ENCODE results near the gene GP9. TPM values are rescaled to one million over a fixed set of nuclear protein-coding genes. Genes with fewer than 3 reads are reported as not detected.
A peak's percentile ranks its signal among the peaks of the same experiment; 100 is the strongest.

GP9 gene
- total RNA-seq, 2 donors from 2014 or later = 0.48 TPM; not detected in 1

DNA sequence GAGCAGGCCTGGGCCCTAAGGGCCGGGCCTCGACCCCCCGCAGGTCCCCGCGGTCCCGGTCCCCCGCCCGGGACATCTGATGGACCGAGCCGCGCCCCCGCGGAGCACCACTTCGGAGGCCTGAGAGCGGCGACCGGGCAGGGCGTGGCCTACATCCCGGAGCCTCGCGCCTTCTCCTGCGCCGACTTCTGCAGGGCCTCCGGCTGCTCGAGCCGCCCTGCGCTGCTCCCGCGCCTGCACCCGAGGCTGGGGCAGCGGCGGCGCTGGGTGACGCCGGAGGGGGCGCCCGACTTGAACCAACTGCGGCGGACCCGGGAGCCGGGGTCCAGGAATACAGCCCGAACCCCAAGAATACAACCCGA, 14.9 kb upstream of the GP9 start:
- intact Hi-C loops (cut with DNase I) = no loop called here
- DNase-seq (ENCODE audit: low spot score) = peak; percentile 79

- DNase-seq (ENCODE audit: low spot score) = peak; percentile 70
- intact Hi-C loops (cut with DNase I) = no loop called here
Observed at GRCh38 chr3:129046037-129046731, 14.4 kb upstream of the GP9 start.

DNA sequence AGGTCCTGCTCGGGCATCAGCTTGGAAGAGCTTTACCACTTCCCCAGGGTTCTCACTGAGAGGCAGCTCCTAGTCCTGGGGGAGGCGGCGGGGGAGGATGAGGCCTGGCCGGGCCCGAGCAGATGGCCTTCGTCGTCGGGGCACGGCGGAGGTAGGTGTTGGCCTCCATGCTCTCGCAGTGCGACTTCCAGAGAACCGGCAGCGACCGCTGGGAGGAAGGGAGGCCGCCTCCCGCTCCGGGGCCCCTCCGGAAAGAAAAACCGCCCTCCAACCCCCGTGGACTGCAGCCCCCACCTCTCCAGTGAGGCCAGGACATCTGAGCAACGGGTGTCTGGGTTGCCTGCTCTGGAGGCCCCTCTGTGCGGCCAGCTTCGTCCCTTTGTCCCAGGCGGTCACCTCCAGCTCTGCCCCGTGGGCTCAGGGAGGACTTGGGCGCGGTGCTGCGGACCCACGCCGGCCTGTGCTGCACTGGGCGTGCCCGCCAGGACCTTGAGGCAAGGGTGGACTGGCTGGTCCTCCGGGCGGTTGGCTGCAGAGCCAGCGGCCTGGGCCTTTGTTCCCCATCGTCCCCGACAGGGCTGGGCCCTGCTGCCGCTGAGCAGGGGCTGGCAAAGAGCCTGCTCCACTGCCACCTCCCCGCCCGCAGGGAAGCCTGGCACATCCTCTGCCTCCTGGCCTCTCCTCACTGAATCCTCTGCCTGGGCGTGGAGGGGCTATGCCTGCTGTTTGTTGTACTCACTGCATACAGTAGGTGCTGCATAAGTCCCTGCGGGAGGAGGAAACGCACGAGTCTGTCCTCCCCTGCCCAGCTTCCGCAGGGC, 13.6 kb upstream of the GP9 start:
- intact Hi-C loops (cut with DNase I) = no loop called here
- DNase-seq (ENCODE audit: low spot score) = peak; percentile 74

DNA sequence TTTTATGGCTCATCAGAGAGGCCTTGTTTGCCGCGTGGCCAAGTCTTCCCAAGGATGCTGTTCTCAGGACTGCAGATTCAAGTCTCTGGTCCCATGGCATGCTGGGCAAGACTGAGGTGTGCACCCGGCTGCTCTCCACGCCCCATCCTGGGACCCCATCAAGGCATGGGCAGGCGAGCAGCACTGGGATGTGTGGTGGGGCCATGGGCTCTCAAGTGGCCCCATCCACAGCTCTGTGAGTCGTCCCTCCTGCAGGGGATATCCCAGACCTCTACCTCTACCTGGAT, 13.1 kb upstream of the GP9 start:
- intact Hi-C loops (cut with DNase I) = no loop called here

GRCh38 chr3:129050556-129051295, 9.9 kb upstream of the GP9 start:
- intact Hi-C loops (cut with DNase I) = no loop called here
- DNase-seq (ENCODE audit: low spot score) = peak; percentile 22

More for the DNA sequence above, 13.1 kb upstream of the GP9 start:
- DNase-seq (ENCODE audit: low spot score) = peak; percentile 72

GRCh38 chr3:129051871-129052340, 8.7 kb upstream of the GP9 start:
- peak; percentile 83 for DNase-seq (ENCODE audit: low spot score)
- intact Hi-C loops (cut with DNase I) = no loop called here

DNA sequence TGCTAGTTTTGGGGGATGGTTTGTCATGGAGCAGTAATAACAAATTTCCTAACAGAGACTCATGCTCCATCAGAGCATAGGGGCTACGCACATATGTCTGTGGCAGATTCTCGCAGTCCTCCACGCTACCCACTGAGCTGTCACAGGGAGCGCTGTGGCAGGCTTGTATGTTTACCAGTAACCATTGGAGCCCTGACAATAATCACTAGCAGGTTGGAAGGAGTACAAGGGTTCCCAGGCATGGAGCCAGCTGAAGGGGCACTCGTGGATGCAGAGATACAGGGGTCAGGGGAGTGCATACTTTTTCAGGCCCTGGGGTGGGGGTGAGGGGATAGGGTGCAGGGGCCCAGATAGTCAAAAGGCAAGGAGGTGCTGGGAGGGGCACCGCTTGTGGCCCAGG, 7.9 kb upstream of the GP9 start:
- DNase-seq (ENCODE audit: low spot score) = peak; percentile 77
- intact Hi-C loops (cut with DNase I) = no loop called here

- DNase-seq (ENCODE audit: low spot score) = no peak
Observed at GRCh38 chr3:129054605-129055104, 5.9 kb upstream of the GP9 start.

DNA sequence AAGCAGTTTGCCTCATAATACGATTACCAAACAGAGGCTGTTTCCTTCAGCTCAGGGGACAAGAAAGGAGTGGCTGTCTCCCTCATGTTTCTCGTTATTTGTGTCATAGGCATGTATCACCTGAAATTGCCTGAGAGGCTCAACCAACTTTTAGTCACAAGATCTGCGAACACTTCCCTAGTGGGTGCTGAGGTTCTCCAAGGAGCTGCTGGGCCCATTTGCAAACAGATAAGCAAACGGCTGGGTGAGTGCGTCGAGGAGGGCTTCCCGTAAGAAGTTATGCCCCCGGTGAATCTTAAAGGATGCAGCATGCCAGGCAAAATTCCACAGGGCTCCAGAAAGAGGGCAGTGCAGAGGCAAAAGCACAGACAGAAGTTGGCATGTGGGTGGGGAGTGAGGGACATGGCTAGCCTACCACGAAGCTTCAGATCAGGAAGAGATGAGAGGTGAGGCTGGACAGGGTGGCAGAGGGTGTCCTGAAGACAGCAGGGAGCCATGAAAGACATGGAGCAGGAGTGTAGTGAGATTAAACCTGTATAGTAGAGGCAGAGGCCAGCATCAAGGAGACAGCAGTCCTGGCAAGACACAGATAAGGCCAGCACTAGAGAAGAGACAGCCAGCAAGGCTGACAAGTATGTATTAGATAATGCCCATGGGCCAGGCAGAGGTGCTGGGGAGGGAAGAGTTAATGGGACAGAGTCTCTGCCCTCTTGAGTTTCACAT, 4.0 kb upstream of the GP9 start:
- DNase-seq (ENCODE audit: low spot score) = no peak
- intact Hi-C loops (cut with DNase I) = no loop called here

More at GRCh38 chr3:129054605-129055104, 5.9 kb upstream of the GP9 start:
- intact Hi-C loops (cut with DNase I) = no loop called here

DNA sequence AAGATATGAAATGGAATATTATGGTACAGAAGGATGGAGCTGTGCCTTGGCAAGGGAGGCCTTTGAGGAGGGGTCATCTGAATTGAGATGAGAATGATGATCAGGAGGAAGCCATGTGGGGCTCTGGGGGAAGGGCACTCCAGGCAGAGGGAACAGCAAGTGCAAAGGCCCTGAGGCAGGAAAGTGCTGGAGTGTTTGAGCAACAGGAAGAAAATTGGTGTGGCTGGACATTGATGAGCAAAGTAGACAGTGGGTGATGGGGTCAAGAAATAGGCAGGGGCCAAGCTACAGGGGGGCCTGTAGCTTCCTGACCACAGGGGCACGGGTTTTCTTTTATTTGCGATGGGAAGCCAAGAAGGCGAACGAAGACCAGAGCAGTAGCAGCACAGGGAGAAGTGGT, 3.3 kb upstream of the GP9 start:
- no peak for DNase-seq (ENCODE audit: low spot score)
- intact Hi-C loops (cut with DNase I) = no loop called here

- intact Hi-C loops (cut with DNase I) = no loop called here
- no peak for DNase-seq (ENCODE audit: low spot score)
Observed at GRCh38 chr3:129058441-129059200, 2.0 kb upstream of the GP9 start.

GRCh38 chr3:129059311-129059958, 1.1 kb upstream of the GP9 start:
- intact Hi-C loops (cut with DNase I) = no loop called here
- DNase-seq (ENCODE audit: low spot score) = no peak

DNA sequence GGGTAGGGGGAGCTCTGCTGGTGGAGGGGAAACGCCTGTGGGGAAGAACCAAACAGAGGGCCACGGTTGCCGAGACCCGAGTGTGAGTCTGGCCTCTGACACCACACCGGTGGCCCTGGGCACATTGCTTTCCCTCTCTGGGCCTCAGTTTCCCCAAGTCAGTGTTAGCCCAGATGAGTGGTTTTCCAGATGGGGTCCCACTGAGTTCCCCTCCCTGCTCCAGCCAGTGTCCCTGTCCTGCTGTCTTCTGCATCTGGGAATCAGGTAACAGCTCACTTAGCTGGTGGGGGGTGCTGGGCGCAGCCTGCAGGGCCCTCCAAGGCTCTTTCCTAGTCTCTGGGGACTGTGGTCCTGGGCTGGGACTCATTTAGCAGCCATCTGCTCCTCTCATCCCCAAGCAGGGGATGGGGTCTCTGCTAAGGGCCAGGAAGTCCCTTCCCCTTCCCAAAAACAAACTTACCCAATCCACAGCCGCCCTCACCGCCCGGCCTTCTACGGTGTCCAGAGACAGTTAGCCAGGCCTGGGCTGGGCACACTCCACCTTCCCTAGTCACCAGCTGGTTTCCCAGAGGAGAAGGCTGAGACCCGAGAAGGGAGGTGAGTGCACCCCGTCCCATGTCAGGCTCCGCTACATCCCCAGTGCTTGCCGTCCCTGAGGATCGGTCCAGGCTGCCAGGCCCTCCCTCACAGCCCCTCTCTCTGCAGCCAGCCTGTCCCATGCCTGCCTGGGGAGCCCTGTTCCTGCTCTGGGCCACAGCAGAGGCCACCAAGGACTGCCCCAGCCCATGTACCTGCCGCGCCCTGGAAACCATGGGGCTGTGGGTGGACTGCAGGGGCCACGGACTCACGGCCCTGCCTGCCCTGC, 676 bp downstream of the GP9 start:
- intact Hi-C loops (cut with DNase I) = no loop called here
- no peak for DNase-seq (ENCODE audit: low spot score)

DNA sequence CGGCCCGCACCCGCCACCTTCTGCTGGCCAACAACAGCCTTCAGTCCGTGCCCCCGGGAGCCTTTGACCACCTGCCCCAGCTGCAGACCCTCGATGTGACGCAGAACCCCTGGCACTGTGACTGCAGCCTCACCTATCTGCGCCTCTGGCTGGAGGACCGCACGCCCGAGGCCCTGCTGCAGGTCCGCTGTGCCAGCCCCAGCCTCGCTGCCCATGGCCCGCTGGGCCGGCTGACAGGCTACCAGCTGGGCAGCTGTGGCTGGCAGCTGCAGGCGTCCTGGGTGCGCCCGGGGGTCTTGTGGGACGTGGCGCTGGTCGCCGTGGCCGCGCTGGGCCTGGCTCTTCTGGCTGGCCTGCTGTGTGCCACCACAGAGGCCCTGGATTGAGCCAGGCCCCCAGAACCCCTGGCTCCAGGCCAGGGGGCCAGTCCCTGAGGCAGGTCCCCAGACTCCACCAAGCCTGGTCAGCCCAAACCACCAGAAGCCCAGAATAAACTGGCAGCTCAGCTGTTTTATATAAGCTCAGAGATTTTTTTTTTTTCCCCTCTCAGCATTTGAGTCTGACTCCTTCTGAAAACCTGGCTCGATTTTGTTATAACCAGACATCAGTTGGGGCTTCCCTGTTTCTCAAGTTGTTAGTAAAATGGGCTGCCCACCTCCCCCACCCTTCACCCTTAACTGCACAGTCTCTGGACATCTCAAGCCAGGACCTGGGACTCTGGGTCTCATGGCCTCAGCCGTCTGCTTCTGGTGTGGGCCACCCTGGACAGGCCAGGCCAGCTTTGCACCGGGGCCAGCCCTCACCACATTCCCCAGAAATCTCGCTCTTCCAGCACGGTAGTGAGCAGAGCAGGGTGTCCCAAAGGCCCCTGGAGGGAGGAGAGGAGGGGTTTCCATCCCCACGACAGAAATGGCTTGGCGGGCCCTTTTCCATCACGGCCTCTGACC, 1.6 kb downstream of the GP9 start:
- intact Hi-C loops (cut with DNase I) = no loop called here
- no peak for DNase-seq (ENCODE audit: low spot score)

GRCh38 chr3:129063091-129063640, 2.6 kb downstream of the GP9 start:
- no peak for DNase-seq (ENCODE audit: low spot score)
- intact Hi-C loops (cut with DNase I) = no loop called here

All from posterior vena cava (tissue), 2 donors.